ENCODE measurements around the gene ELP5.

The ELP5 gene

GRCh38 chr17:7213895-7214299 lies 38.1 kb upstream of the ELP5 start:
- H3K27ac ChIP-seq (ENCODE audit: low read length), result peak overlapping the region; percentile 94
- no peaks in the 10 kb centered on the region for H3K27me3 ChIP-seq (ENCODE audit: control insufficient read depth, insufficient read depth, low read length)
- peak overlapping the region; percentile 72 for H3K9ac ChIP-seq (ENCODE audit: low read length)
- H3K36me3 ChIP-seq (ENCODE audit: control insufficient read depth, low read depth, low read length), result no peaks in the 10 kb centered on the region
- H3K4me3 ChIP-seq (ENCODE audit: low read length), result peak overlapping the region; percentile 89
- H3K4me1 ChIP-seq (ENCODE audit: control insufficient read depth, low read depth, low read length), result peaks cover 52% of the 10 kb centered on the region
- no peaks in the 10 kb centered on the region for H3K9me3 ChIP-seq (ENCODE audit: control insufficient read depth, low read depth, low read length)

DNA sequence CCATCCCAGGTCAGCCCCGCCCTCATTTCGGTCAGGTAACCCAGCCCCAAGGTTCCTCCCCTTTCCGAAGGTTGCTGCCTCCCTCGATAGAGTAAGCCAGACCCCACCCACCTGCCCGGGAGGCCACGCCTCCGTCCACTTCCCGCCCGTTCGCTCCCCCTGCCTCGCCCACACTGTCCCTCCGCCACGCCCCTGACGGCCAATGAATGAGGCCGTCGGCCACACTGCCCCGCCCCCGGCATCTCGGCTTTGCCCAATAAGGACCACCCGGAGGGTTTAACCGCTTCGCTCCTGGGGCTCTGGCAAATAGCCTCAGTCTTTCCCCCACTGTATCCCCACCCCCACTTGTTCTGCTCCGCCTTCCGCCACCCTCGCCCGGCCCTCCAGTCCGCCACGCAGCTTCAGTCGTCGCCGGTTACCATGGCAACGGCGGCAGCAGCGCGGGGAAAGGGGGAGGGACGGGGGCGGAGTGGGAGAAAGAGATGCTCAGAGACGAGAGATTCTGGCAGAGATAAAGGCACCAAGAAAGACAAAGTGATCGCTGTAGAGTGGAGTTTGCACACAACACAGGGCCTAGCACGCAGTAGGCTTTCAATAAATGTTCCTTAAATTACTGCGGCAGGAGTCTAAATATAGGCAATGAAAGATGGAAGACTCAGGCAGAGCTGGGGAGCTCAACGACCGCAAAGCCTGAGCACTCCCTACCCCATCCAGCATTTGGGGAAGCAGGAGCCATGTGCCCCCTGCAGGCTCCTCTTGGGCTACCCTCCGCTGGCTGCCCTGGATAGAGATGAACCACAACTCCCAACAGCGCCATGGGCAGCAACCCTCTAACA lies 37.5 kb upstream of the ELP5 start:
- H3K27ac ChIP-seq (ENCODE audit: low read length), result peak overlapping the region; percentile 96
- no peaks in the 10 kb centered on the region for H3K36me3 ChIP-seq (ENCODE audit: control insufficient read depth, low read depth, low read length)
- H3K27me3 ChIP-seq (ENCODE audit: control insufficient read depth, insufficient read depth, low read length), result no peaks in the 10 kb centered on the region
- peak overlapping the region; percentile 89 for H3K4me3 ChIP-seq (ENCODE audit: low read length)
- H3K4me1 ChIP-seq (ENCODE audit: control insufficient read depth, low read depth, low read length), result peaks cover 58% of the 10 kb centered on the region
- peak overlapping the region; percentile 86 for H3K9ac ChIP-seq (ENCODE audit: low read length)
- no peaks in the 10 kb centered on the region for H3K9me3 ChIP-seq (ENCODE audit: control insufficient read depth, low read depth, low read length)

GRCh38 chr17:7215136-7215638 lies 36.8 kb upstream of the ELP5 start:
- Histone ChIP-seq H3K9me3 (ENCODE audit: control insufficient read depth, low read depth, low read length) (no peaks in the 10 kb centered on the region), H3K4me1 (ENCODE audit: control insufficient read depth, low read depth, low read length) (peaks cover 58% of the 10 kb centered on the region), H3K27ac (ENCODE audit: low read length) (peak overlapping the region; percentile 80), H3K4me3 (ENCODE audit: low read length) (peak overlapping the region; percentile 89), H3K36me3 (ENCODE audit: control insufficient read depth, low read depth, low read length) (no peaks in the 10 kb centered on the region), H3K9ac (ENCODE audit: low read length) (peak overlapping the region; percentile 36), H3K27me3 (ENCODE audit: control insufficient read depth, insufficient read depth, low read length) (no peaks in the 10 kb centered on the region)

- Histone ChIP-seq H3K4me1 (ENCODE audit: control insufficient read depth, low read depth, low read length) (peaks cover 60% of the 10 kb centered on the region), H3K27me3 (ENCODE audit: control insufficient read depth, insufficient read depth, low read length) (no peaks in the 10 kb centered on the region), H3K9ac (ENCODE audit: low read length) (peak overlapping the region; percentile 36), H3K36me3 (ENCODE audit: control insufficient read depth, low read depth, low read length) (no peaks in the 10 kb centered on the region), H3K27ac (ENCODE audit: low read length) (peak overlapping the region; percentile 80), H3K4me3 (ENCODE audit: low read length) (peak overlapping the region; percentile 89), H3K9me3 (ENCODE audit: control insufficient read depth, low read depth, low read length) (no peaks in the 10 kb centered on the region)
Observed at GRCh38 chr17:7215652-7216180, 36.3 kb upstream of the ELP5 start.

DNA sequence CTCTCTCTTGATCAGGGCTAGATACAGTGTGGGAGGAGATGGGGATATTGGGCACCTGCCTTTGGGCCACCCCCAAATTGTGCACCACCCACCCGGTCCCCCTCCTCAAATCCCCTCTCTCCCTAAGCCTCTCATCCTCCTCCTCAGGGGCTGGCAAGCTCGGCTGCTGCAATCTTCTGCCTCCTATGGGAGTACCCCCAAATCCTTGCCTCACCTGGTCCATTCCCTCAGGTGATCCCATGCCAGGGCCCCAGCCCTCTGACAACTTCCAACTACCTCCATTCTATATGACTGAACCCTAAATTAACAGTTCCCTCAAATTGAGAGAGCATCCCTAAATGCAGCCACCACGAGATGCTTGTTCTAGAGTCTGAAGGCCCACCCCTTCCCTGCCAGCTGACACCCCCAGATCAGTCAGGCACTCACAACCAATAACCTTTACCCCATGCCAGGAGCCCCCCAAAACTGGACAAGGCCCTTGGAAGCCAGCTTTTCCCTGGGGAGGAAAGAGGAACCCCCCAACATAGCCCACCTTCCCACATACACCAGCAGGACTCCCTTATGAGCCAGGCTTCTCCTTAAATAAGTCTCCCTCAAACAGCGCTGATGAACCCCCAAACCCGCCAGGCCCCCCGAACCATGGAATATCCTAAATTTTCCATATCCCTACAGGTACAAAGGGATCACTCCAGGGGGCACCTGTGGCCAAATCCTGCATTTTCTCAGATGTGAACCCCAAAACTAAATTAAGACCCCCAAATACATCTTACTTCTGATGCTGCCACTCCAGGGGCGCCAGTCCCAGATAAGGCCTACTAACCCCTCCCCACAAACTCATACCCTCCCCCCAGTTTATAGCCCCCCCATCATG lies 35.5 kb upstream of the ELP5 start:
- Histone ChIP-seq H3K36me3 (ENCODE audit: control insufficient read depth, low read depth, low read length) (no peaks in the 10 kb centered on the region), H3K4me3 (ENCODE audit: low read length) (peak overlapping the region; percentile 62), H3K4me1 (ENCODE audit: control insufficient read depth, low read depth, low read length) (peaks cover 56% of the 10 kb centered on the region), H3K9ac (ENCODE audit: low read length) (peak overlapping the region; percentile 28), H3K27me3 (ENCODE audit: control insufficient read depth, insufficient read depth, low read length) (no peaks in the 10 kb centered on the region), H3K27ac (ENCODE audit: low read length) (no peak overlapping the region), H3K9me3 (ENCODE audit: control insufficient read depth, low read depth, low read length) (no peaks in the 10 kb centered on the region)

DNA sequence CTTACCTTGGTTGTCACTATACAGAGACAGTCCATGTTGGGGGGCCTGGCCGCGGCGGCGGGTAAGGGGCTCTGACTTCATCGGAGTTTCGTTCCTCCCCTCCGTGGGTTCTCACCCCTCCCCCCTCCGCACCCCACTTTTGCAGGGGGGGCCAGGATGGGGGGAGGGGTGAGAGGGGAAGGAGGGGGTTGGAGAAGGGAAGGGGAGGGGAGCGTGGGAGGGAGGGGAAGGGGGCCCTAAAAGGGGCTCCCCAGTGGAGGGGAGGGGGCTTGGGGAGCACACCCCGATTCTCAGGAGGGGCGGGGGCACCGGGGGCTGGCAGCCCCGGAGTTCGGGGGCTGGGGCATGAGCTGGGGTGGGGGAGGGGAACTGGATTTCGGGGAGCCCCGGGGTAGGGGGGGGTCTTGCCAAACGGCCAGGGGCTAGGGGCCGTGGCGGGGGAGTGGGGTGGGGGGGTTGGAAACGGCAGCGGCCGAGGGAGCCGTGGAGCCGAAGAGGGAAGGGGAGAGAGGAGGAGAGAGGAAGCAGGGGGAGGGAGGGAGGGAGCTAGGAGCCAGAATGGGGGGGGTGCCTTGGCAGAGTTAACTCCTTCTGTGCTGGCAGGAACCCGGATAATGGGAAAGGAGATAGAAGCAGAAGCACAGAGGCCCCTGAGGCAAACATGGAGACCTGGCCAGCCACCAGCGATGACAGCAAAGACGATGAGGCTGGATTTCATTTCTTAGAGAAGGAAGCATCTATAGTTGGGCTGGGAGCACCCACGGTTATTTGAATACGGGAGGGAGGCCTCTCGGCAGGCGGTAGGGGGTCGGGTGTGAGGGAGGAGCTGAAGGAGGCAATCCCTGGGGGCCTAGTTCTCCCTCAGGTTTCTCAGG lies 34.7 kb upstream of the ELP5 start:
- Histone ChIP-seq H3K27ac (ENCODE audit: low read length) (peak overlapping the region; percentile 45), H3K4me3 (ENCODE audit: low read length) (peak overlapping the region; percentile 62), H3K4me1 (ENCODE audit: control insufficient read depth, low read depth, low read length) (peaks cover 50% of the 10 kb centered on the region), H3K27me3 (ENCODE audit: control insufficient read depth, insufficient read depth, low read length) (no peaks in the 10 kb centered on the region), H3K9me3 (ENCODE audit: control insufficient read depth, low read depth, low read length) (no peaks in the 10 kb centered on the region), H3K9ac (ENCODE audit: low read length) (peak overlapping the region; percentile 28), H3K36me3 (ENCODE audit: control insufficient read depth, low read depth, low read length) (peaks cover 3% of the 10 kb centered on the region)

DNA sequence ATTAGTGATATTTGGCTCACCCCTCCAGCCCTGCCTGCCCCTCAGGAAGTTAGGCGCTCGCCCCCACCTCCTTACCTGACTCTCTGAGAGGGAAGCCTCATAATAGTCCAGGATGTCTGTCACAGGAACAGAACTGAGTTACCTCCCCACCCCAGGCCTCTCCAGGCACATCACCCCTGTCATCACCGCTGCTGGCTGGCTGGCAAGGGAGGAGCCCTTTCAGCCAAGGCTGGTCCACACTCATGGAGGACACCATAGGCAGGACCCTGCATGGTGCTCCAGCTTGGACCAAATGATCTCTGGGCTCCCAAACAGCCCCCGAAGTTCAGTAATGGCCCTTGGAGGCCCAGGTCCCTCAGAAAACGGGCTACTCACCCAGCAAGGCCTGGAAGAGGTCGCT lies 33.8 kb upstream of the ELP5 start:
- no peak overlapping the region for H3K4me3 ChIP-seq (ENCODE audit: low read length)
- peaks cover 48% of the 10 kb centered on the region for H3K4me1 ChIP-seq (ENCODE audit: control insufficient read depth, low read depth, low read length)
- H3K9ac ChIP-seq (ENCODE audit: low read length), result no peak overlapping the region
- no peaks in the 10 kb centered on the region for H3K27me3 ChIP-seq (ENCODE audit: control insufficient read depth, insufficient read depth, low read length)
- no peak overlapping the region for H3K27ac ChIP-seq (ENCODE audit: low read length)
- H3K36me3 ChIP-seq (ENCODE audit: control insufficient read depth, low read depth, low read length), result peaks cover 11% of the 10 kb centered on the region
- no peaks in the 10 kb centered on the region for H3K9me3 ChIP-seq (ENCODE audit: control insufficient read depth, low read depth, low read length)

GRCh38 chr17:7218758-7219157 lies 33.3 kb upstream of the ELP5 start:
- Histone ChIP-seq H3K4me3 (ENCODE audit: low read length) (no peak overlapping the region), H3K27ac (ENCODE audit: low read length) (no peak overlapping the region), H3K36me3 (ENCODE audit: control insufficient read depth, low read depth, low read length) (peaks cover 17% of the 10 kb centered on the region), H3K27me3 (ENCODE audit: control insufficient read depth, insufficient read depth, low read length) (no peaks in the 10 kb centered on the region), H3K9ac (ENCODE audit: low read length) (no peak overlapping the region), H3K9me3 (ENCODE audit: control insufficient read depth, low read depth, low read length) (no peaks in the 10 kb centered on the region), H3K4me1 (ENCODE audit: control insufficient read depth, low read depth, low read length) (peaks cover 42% of the 10 kb centered on the region)

DNA sequence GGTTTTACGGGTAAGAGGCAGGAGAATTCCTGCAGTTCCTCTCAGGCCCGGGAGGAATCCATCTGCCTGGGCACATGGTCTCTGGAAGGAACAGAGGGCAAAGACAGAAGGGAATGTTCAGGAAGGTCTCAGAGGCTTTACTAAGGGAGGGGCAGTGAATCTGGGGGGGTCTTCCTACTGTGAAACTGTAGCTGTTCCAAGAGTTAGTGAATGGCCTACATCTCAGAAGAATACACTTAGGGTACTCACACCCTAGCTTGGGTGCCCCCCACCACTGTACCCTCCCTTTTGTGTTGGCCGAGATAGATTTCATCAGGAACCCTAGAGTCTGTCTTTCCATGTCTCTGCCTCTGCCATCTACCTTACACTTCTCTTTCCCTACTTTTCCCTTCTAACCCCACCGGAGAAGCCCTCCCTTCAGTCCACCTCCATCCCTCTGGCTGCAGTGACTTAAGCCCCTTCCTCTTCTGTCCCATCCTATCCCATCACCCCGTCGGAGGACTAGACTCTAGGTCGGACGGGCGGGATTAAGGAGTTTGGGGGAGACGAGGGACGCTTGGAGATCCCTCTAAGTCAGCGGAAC lies 32.7 kb upstream of the ELP5 start:
- peak overlapping the region; percentile 78 for H3K9ac ChIP-seq (ENCODE audit: low read length)
- H3K27ac ChIP-seq (ENCODE audit: low read length), result no peak overlapping the region
- no peaks in the 10 kb centered on the region for H3K27me3 ChIP-seq (ENCODE audit: control insufficient read depth, insufficient read depth, low read length)
- H3K36me3 ChIP-seq (ENCODE audit: control insufficient read depth, low read depth, low read length), result peaks cover 22% of the 10 kb centered on the region
- H3K4me3 ChIP-seq (ENCODE audit: low read length), result peak overlapping the region; percentile 92
- peaks cover 42% of the 10 kb centered on the region for H3K4me1 ChIP-seq (ENCODE audit: control insufficient read depth, low read depth, low read length)
- H3K9me3 ChIP-seq (ENCODE audit: control insufficient read depth, low read depth, low read length), result no peaks in the 10 kb centered on the region

DNA sequence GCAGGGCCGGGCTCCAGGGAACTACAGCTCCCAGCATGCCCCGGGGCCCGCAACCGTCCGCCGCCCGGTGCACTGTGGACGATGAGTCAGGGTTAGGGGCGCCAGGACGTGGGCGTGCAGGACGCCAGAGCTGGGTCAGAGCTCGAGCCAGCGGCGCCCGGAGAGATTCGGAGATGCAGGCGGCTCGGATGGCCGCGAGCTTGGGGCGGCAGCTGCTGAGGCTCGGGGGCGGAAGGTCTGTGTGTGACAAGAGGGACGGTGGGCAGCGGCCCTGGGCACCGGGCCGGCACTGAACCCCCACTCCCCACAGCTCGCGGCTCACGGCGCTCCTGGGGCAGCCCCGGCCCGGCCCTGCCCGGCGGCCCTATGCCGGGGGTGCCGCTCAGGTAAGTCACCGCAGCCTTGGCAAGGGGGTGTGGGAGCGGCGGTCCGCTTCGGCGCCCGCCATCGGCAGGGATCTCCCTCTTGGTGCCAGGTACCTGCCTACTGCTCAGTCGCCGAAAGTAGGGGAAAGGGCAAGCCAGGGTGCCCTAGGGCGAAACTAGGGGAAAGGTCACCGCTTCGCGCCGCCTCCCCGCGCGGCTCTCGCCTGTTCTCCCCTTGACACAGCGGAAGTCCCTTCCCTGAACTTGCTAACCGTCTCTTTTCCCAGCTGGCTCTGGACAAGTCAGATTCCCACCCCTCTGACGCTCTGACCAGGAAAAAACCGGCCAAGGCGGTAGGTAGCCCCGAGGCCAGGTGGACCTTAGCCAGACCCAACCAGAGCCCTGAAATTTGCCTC lies 32.0 kb upstream of the ELP5 start, which contains the start of the genes ACADVL and DLG4:
Gene ACADVL, plus strand, starts transcription at position 127 of the 781 bp plus-strand sequence. Its CDS starts 47 bp downstream, at position 174.
Gene DLG4, minus strand, starts transcription at position 25 of the 781 bp plus-strand sequence.
- Histone ChIP-seq H3K27me3 (ENCODE audit: control insufficient read depth, insufficient read depth, low read length) (no peaks in the 10 kb centered on the region), H3K4me1 (ENCODE audit: control insufficient read depth, low read depth, low read length) (peaks cover 39% of the 10 kb centered on the region), H3K9me3 (ENCODE audit: control insufficient read depth, low read depth, low read length) (no peaks in the 10 kb centered on the region), H3K36me3 (ENCODE audit: control insufficient read depth, low read depth, low read length) (peaks cover 28% of the 10 kb centered on the region), H3K4me3 (ENCODE audit: low read length) (peak within 1 kb of the TSS; percentile 92), H3K9ac (ENCODE audit: low read length) (peak within 1 kb of the TSS; percentile 78), H3K27ac (ENCODE audit: low read length) (peak within 1 kb of the TSS; percentile 63)

Data from iPS-18a (cell line).